Measurements from ENCODE around the gene APBB1.

- TF ChIP-seq MAZ (IDR thresholded peaks at IDR 0.05; ENCODE audit: borderline replicate concordance, low read depth, low read length) = no peak
- no peak for TF ChIP-seq FOXS1 (CRISPR knock-in tag; IDR thresholded peaks at IDR 0.05)
- no peak for TF ChIP-seq CHD2 (IDR thresholded peaks at IDR 0.05; ENCODE audit: low read length, partially characterized antibody)
- TF ChIP-seq CTCF (IDR thresholded peaks at IDR 0.05) = no peak
- no peak for TF ChIP-seq ESRRA (IDR thresholded peaks at IDR 0.05; ENCODE audit: borderline replicate concordance, low read length)
- TF ChIP-seq POLR2A (IDR thresholded peaks at IDR 0.05; ENCODE audit: low read length) = no peak
- TF ChIP-seq SMC3 (IDR thresholded peaks at IDR 0.05) = no peak
Observed at GRCh38 chr11:6410695-6411430, 8.0 kb downstream of the APBB1 start.

All from A549 (cell line).